KOPT-K1 (cell line): Measurements from ENCODE around the gene DAB1.

Experiments
- H3K27ac ChIP-seq: fragments of 200-600 bp; sonication (generic); 2 replicates; pipeline ENCODE4 v1.5.1; 2016; ENCODE audit warnings: antibody characterized with exemption, mild to moderate bottlenecking, low read depth, low read length; ENCODE audit not compliant: poor library complexity, severe bottlenecking
- H3K36me3 ChIP-seq: fragments of 200-600 bp; sonication (generic); 2 replicates; pipeline ENCODE4 v1.5.1; 2017; ENCODE audit warnings: antibody characterized with exemption, mild to moderate bottlenecking, low read length, moderate library complexity; ENCODE audit not compliant: insufficient read depth
- H3K9me3 ChIP-seq: fragments of 200-600 bp; sonication (generic); 2 replicates; pipeline ENCODE4 v1.5.1; 2017; ENCODE audit warnings: antibody characterized with exemption, low read length, mild to moderate bottlenecking; ENCODE audit not compliant: insufficient read depth, poor library complexity, severe bottlenecking

Gene DAB1

GRCh38 chr1:57129865-57130264 lies 294.0 kb downstream of the DAB1 start:
- H3K27ac ChIP-seq, result no peak overlapping the region
- no peaks in the 10 kb centered on the region for H3K9me3 ChIP-seq
- H3K36me3 ChIP-seq, result no peaks in the 10 kb centered on the region

GRCh38 chr1:57127976-57128375 lies 295.9 kb downstream of the DAB1 start:
- H3K27ac ChIP-seq, result no peak overlapping the region
- H3K9me3 ChIP-seq, result no peaks in the 10 kb centered on the region

GRCh38 chr1:57124768-57125446 lies 299.0 kb downstream of the DAB1 start:
- Histone ChIP-seq H3K36me3 (no peaks in the 10 kb centered on the region), H3K27ac (no peak overlapping the region), H3K9me3 (no peaks in the 10 kb centered on the region)

More at GRCh38 chr1:57127976-57128375, 295.9 kb downstream of the DAB1 start:
- no peaks in the 10 kb centered on the region for H3K36me3 ChIP-seq

GRCh38 chr1:57124170-57124569 lies 299.7 kb downstream of the DAB1 start:
- Histone ChIP-seq H3K36me3 (no peaks in the 10 kb centered on the region), H3K27ac (no peak overlapping the region), H3K9me3 (no peaks in the 10 kb centered on the region)

- H3K9me3 ChIP-seq, result no peaks in the 10 kb centered on the region
- H3K27ac ChIP-seq, result no peak overlapping the region
- no peaks in the 10 kb centered on the region for H3K36me3 ChIP-seq
These were observed 301.8 kb downstream of the DAB1 start for GRCh38 chr1:57122031-57122430.

- no peak overlapping the region for H3K27ac ChIP-seq
- H3K9me3 ChIP-seq, result no peaks in the 10 kb centered on the region
- H3K36me3 ChIP-seq, result no peaks in the 10 kb centered on the region
These were observed 304.8 kb downstream of the DAB1 start for GRCh38 chr1:57118948-57119603.

- H3K27ac ChIP-seq, result no peak overlapping the region
- H3K36me3 ChIP-seq, result no peaks in the 10 kb centered on the region
- H3K9me3 ChIP-seq, result no peaks in the 10 kb centered on the region
These were observed 306.1 kb downstream of the DAB1 start for GRCh38 chr1:57117753-57118152.

GRCh38 chr1:57116871-57117270 lies 307.0 kb downstream of the DAB1 start:
- Histone ChIP-seq H3K9me3 (no peaks in the 10 kb centered on the region), H3K27ac (no peak overlapping the region), H3K36me3 (no peaks in the 10 kb centered on the region)

GRCh38 chr1:57115030-57115614 lies 308.7 kb downstream of the DAB1 start:
- Histone ChIP-seq H3K27ac (no peak overlapping the region), H3K36me3 (no peaks in the 10 kb centered on the region), H3K9me3 (no peaks in the 10 kb centered on the region)

- H3K27ac ChIP-seq, result no peak overlapping the region
- H3K9me3 ChIP-seq, result no peaks in the 10 kb centered on the region
These were observed 311.7 kb downstream of the DAB1 start for GRCh38 chr1:57112148-57112547.

GRCh38 chr1:57111175-57111574 lies 312.7 kb downstream of the DAB1 start:
- Histone ChIP-seq H3K36me3 (no peaks in the 10 kb centered on the region), H3K9me3 (no peaks in the 10 kb centered on the region), H3K27ac (no peak overlapping the region)

More at GRCh38 chr1:57112148-57112547, 311.7 kb downstream of the DAB1 start:
- no peaks in the 10 kb centered on the region for H3K36me3 ChIP-seq

GRCh38 chr1:57109883-57110282 lies 314.0 kb downstream of the DAB1 start:
- Histone ChIP-seq H3K36me3 (no peaks in the 10 kb centered on the region), H3K9me3 (no peaks in the 10 kb centered on the region), H3K27ac (no peak overlapping the region)

GRCh38 chr1:57109247-57109646 lies 314.6 kb downstream of the DAB1 start:
- no peaks in the 10 kb centered on the region for H3K36me3 ChIP-seq
- no peaks in the 10 kb centered on the region for H3K9me3 ChIP-seq
- H3K27ac ChIP-seq, result no peak overlapping the region

GRCh38 chr1:57106296-57106695 lies 317.6 kb downstream of the DAB1 start:
- Histone ChIP-seq H3K36me3 (no peaks in the 10 kb centered on the region), H3K27ac (no peak overlapping the region), H3K9me3 (no peaks in the 10 kb centered on the region)

GRCh38 chr1:57102561-57103326 lies 321.1 kb downstream of the DAB1 start:
- Histone ChIP-seq H3K36me3 (no peaks in the 10 kb centered on the region), H3K27ac (no peak overlapping the region), H3K9me3 (no peaks in the 10 kb centered on the region)
